ENCODE measurements around the gene RCC1.
"Not testable (repeated sequence)": the region's sequence is repeated elsewhere in the genome, so short reads cannot be mapped to it uniquely, and the experiment has no call there.

The RCC1 gene

DNA sequence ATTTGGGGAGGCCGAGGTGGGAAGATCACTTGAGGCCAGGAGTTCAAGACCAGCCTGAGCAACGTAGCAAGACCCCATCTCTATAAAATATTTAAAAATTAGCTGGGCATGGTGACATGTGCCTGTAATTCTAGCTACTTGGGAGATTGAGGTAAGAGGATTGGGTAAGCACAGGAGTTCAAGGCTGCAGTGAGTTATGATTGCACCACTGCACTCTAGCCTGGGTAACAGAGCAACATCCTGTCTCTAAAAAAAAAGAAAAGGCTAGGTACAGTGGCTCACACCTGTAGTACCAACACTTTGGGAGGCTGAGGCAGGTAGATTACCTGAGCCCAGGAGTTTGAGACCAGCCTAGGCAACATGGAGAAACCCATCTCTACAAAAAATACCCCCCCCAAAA lies 35.7 kb upstream of the RCC1 start:
- TF ChIP-seq, protein P1, sequence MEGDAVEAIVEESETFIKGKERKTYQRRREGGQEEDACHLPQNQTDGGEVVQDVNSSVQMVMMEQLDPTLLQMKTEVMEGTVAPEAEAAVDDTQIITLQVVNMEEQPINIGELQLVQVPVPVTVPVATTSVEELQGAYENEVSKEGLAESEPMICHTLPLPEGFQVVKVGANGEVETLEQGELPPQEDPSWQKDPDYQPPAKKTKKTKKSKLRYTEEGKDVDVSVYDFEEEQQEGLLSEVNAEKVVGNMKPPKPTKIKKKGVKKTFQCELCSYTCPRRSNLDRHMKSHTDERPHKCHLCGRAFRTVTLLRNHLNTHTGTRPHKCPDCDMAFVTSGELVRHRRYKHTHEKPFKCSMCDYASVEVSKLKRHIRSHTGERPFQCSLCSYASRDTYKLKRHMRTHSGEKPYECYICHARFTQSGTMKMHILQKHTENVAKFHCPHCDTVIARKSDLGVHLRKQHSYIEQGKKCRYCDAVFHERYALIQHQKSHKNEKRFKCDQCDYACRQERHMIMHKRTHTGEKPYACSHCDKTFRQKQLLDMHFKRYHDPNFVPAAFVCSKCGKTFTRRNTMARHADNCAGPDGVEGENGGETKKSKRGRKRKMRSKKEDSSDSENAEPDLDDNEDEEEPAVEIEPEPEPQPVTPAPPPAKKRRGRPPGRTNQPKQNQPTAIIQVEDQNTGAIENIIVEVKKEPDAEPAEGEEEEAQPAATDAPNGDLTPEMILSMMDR (conservative IDR thresholded peaks at IDR 0.05; ENCODE audit: low read depth), result no peak
- DNase-seq (ENCODE audit: low spot score), result no peak
- ChIA-PET CTCF (no interaction called here), POLR2A (ENCODE audit: low non-redundant PET) (no interaction called here)
- H3K27ac ChIP-seq, result peak overlapping the region; percentile 58

DNA sequence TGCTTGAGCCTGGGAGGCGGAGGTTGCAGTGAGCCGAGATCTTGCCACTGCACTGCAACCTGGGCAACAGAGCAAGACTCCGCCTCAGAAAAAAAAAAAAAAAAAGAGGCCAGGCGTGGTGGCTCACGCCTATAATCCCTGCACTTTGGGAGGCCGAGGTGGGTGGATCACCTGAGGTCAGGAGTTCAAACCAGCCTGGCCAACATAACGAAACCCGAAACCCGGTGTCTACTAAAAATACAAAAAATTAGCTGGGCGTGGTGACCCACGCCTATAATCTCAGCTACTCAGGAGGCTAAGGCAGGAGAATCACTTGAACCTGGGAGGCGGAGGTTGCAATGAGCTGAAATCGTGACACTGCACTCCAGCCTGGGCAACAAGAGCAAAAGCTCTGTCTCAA lies 26.3 kb upstream of the RCC1 start:
- ChIA-PET POLR2A (ENCODE audit: low non-redundant PET) (interaction anchor here (0.6 kb wide), 1 partner anchor 26 kb away, joined by 3 read pairs; the partner anchor contains the start of gene RCC1), CTCF (interaction anchor here (0.6 to 0.7 kb wide), 2 partner anchors 115 to 170 kb away, joined by 3 to 4 read pairs; no protein-coding TSS in a partner anchor)
- not testable (repeated sequence) for DNase-seq (ENCODE audit: low spot score); H3K27ac ChIP-seq

DNA sequence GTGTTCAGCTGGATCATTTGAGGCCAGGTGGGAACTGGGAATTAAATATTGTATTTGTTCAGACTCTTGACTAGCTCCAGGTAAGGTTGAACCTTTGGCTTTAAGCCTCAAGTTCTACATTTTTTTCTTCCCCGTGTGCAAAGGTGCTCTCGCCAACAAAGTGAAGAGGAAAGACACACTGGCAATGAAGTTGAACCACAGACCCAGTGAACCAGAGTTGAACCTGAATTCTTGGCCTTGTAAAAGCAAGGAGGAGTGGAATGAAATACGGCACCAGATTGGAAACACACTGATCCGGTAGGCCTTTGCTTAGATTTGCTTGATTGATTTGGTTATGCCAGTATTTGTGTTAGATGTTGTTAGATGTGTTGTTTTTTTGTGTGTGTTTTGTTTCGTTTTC lies 25.5 kb upstream of the RCC1 start:
- CTCF ChIA-PET, result no interaction called here
- TF ChIP-seq, protein P1 (conservative IDR thresholded peaks at IDR 0.05; ENCODE audit: low read depth), result no peak
- no peak overlapping the region for H3K27ac ChIP-seq
- DNase-seq (ENCODE audit: low spot score), result no peak
- POLR2A ChIA-PET (ENCODE audit: low non-redundant PET), result no interaction called here

- H3K27ac ChIP-seq, result no peak overlapping the region
- ChIA-PET CTCF (no interaction called here), POLR2A (ENCODE audit: low non-redundant PET) (no interaction called here)
- DNase-seq (ENCODE audit: low spot score), result no peak
- TF ChIP-seq, protein P1 (conservative IDR thresholded peaks at IDR 0.05; ENCODE audit: low read depth), result no peak
These were observed 23.7 kb upstream of the RCC1 start for GRCh38 chr1:28482138-28482537.

- H3K27ac ChIP-seq, result peak overlapping the region; percentile 16; the same call in 1 of the 2 replicates
- POLR2A ChIA-PET (ENCODE audit: low non-redundant PET), result no interaction called here
- TF ChIP-seq, protein P1 (conservative IDR thresholded peaks at IDR 0.05; ENCODE audit: low read depth), result no peak
- no peak for DNase-seq (ENCODE audit: low spot score)
- CTCF ChIA-PET, result no interaction called here
These were observed 23.1 kb upstream of the RCC1 start for GRCh38 chr1:28482702-28483101.

DNA sequence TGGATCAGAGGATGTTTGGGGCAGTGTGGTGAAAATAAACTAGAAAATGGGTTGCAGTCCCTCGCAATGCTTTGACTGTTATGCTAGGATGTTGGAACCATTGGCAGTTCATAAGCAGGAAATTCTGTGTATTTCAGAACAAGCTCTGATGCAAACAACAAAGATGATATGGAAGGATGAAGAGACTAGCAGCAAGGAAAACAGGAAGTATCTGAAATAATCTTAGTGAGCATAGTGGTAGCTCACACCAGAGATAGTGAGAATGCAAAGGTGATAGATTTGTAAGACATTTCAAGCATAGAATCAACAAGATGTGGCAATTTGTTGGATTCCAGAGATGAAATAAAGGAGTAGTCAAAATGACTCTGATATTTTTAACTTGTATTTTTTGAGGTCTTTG lies 11.1 kb upstream of the RCC1 start:
- no peak for DNase-seq (ENCODE audit: low spot score)
- CTCF ChIA-PET, result interaction anchor here (0.7 kb wide), 1 partner anchor 1104 kb away, joined by 4 read pairs; no protein-coding TSS in a partner anchor
- TF ChIP-seq, protein P1 (conservative IDR thresholded peaks at IDR 0.05; ENCODE audit: low read depth), result no peak
- 0 out of 2 replicates have a peak overlapping the region, but pooled peaks have one; percentile 10 for H3K27ac ChIP-seq
- POLR2A ChIA-PET (ENCODE audit: low non-redundant PET), result no interaction called here

- ChIA-PET POLR2A (ENCODE audit: low non-redundant PET) (no interaction called here), CTCF (interaction anchor here (0.7 to 0.8 kb wide), 2 partner anchors 13 to 168 kb away, joined by 3 to 6 read pairs; no protein-coding TSS in a partner anchor)
- peak overlapping the region; percentile 48 for H3K27ac ChIP-seq
- TF ChIP-seq, protein P1 (conservative IDR thresholded peaks at IDR 0.05; ENCODE audit: low read depth), result no peak
- no peak for DNase-seq (ENCODE audit: low spot score)
These were observed 6.3 kb upstream of the RCC1 start for GRCh38 chr1:28499553-28499952.
